Thyroid gland (tissue), 4 donors: ENCODE results near the gene GRIP2.

Source experiments
- POLR2A ChIP-seq, 2 donors: fragments of 450-650 bp; IDR thresholded peaks; one replicate each; pipeline ENCODE4 v1.6.1; 2017; ENCODE audit warnings: antibody characterized with exemption in 2 of 2, mild to moderate bottlenecking in 2 of 2, moderate library complexity in 1 of 2
- TF ChIP-seq, protein P1 (sequence below), 6 experiments: fragments of 200-600 bp in 3 of 6; fragments of 450-650 bp in 3 of 6; sonication (generic) in 3 of 6; IDR thresholded peaks; one replicate each; pipeline ENCODE4 v1.5.1; 2016 to 2019; ENCODE audit warnings: antibody characterized with exemption in 6 of 6, mild to moderate bottlenecking in 2 of 6, inconsistent platforms in 1 of 6, moderate library complexity in 1 of 6

DNA sequence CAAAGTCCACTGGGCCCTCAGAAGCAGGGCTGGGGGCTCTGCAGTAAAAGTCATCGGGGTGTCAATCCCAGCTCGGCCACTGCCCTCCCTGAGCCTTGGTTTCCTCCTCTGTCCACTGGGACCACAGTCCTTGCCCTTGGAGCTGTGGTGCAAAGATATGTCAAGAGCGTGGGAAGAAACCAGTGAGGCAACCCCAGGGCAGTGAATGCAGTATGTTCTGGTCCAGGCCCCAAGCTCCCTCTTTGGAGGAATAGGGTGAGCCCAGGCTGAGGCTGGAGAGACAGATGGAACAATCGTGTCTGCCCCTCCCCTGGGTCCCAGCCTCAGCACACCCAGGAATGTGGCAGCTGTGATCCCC, 779 bp downstream of the GRIP2 start:
- TF ChIP-seq POLR2A (IDR thresholded peaks at IDR 0.05) = no peak
- TF ChIP-seq, protein P1, sequence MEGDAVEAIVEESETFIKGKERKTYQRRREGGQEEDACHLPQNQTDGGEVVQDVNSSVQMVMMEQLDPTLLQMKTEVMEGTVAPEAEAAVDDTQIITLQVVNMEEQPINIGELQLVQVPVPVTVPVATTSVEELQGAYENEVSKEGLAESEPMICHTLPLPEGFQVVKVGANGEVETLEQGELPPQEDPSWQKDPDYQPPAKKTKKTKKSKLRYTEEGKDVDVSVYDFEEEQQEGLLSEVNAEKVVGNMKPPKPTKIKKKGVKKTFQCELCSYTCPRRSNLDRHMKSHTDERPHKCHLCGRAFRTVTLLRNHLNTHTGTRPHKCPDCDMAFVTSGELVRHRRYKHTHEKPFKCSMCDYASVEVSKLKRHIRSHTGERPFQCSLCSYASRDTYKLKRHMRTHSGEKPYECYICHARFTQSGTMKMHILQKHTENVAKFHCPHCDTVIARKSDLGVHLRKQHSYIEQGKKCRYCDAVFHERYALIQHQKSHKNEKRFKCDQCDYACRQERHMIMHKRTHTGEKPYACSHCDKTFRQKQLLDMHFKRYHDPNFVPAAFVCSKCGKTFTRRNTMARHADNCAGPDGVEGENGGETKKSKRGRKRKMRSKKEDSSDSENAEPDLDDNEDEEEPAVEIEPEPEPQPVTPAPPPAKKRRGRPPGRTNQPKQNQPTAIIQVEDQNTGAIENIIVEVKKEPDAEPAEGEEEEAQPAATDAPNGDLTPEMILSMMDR (IDR thresholded peaks at IDR 0.05) = no peak
